Brain pericyte (primary cell): ENCODE results near the gene FGF19.
"Not testable (repeated sequence)": the region's sequence is repeated elsewhere in the genome, so short reads cannot be mapped to it uniquely, and the experiment has no call there.

Experiments used
- DNase-seq: peaks from one replicate; pipeline ENCODE4 v3.0.0-alpha.2; 2012; ENCODE audit warnings: low read depth, low spot score

The FGF19 gene

GRCh38 chr11:69696749-69697468 lies 6.9 kb downstream of the FGF19 start:
- DNase-seq = no peak

DNA sequence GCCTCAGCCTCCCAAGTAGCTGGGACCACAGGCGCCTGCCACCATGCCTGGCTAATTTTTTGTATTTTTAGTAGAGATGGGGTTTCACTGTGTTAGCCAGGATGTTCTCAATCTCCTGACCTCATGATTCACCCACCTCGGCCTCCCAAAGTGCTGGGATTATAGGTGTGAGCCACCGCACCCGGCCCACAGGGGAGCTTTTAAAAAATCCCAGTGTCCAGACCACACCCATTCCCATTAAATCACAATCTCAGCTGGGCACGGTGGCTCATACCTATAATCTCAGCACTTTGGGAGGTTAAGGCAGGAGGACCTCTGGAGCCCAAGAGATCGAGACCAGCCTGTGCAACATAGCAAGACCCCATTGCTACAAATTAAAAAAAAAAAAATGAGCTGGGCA lies 7.8 kb downstream of the FGF19 start:
- DNase-seq = not testable (repeated sequence)

DNA sequence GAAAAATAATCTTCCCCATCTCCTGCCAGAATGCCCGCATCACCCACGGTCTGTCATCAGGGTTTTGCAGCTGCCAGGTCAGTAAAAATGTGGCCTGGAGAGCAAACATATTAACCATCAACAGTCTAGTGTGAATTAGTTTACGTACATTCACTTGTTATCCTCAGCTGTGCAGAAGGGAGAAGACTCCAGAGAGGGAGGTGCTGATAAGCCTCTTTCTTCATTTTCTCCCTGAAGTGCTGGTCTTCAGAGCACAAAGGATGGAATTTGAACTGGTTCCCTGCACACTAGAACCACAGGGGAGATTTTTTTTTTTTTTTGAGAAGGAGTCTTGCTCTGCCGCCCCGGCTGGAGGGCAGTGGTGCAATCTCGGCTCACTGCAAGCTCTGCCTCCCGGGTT lies 8.2 kb downstream of the FGF19 start:
- no peak for DNase-seq

GRCh38 chr11:69694781-69695180 lies 9.0 kb downstream of the FGF19 start:
- DNase-seq = no peak

- DNase-seq = no peak
Measured at GRCh38 chr11:69692422-69692821, 11.4 kb downstream of the FGF19 start.

DNA sequence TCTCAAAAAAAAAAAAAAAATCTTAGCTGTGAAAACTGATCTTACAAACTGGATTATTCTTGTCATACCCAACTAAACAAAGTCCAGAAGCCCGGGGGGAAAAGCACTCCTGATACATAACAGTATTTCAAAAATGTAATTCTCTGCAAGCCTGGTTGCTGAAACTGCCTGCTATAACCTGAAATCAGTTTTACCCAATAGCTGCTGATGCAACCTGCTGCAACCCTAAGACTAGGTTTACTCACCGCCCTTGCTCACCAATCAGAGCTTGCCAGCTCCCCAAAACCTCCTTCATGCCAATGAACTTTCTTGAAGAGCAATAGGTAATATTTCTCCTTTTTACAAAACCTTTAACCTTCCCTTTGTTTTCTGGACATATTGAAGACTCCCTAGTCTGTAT lies 12.4 kb downstream of the FGF19 start:
- DNase-seq = no peak

GRCh38 chr11:69689484-69690319 lies 14.1 kb downstream of the FGF19 start:
- DNase-seq = no peak

- DNase-seq = not testable (repeated sequence)
Measured at GRCh38 chr11:69687969-69688771, 15.7 kb downstream of the FGF19 start.

GRCh38 chr11:69686856-69687255 lies 17.0 kb downstream of the FGF19 start:
- no peak for DNase-seq

DNA sequence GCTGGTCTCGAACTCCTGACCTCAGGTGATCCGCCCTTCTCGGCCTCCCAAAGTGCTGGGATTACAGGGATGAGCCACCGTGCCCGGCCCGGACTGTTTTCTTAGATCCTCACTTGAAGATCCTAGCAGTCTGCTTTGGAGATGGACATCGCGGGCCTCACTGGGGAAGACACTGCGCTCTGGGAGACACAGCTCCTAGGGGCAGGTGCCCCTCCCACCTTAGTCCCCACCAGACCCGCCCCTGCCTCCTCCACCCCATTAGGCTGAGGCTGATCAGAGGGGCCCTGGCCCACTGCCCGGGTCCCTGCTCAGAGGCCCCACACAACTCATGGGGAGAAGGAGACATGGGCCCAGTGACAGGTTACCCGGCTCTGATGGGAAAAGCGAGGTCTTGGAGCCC lies 17.4 kb downstream of the FGF19 start:
- no peak for DNase-seq

GRCh38 chr11:69685348-69685747 lies 18.5 kb downstream of the FGF19 start:
- DNase-seq = no peak

- DNase-seq = no peak
Measured at GRCh38 chr11:69684651-69685050, 19.2 kb downstream of the FGF19 start.

DNA sequence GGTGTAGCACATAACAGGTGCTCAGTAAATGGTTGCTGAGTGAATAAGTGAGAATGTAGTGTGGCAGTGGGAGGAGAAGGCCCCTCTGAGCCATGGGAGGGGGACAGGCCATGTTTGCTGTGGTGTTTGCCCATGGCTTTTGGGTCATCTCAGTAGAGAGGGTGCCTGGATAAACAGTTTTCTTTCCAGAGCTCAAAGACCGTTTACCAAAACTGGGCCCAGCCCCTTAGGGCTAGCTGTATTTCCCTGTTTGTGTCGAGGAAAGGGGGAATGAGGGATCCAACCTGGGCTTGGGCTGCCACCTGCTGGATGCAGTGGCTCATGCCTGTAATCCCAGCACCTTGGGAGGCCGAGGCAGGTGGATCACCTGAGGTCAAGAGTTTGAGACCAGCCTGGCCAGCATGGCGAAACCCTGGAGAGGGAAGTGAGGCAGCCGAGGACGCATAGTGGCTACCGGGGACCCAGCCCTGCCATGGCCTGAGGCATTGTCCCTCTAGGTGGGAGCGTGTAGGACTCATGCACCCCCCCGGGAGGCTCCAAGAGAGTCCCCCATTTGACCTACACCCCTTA lies 20.0 kb downstream of the FGF19 start:
- no peak for DNase-seq

DNA sequence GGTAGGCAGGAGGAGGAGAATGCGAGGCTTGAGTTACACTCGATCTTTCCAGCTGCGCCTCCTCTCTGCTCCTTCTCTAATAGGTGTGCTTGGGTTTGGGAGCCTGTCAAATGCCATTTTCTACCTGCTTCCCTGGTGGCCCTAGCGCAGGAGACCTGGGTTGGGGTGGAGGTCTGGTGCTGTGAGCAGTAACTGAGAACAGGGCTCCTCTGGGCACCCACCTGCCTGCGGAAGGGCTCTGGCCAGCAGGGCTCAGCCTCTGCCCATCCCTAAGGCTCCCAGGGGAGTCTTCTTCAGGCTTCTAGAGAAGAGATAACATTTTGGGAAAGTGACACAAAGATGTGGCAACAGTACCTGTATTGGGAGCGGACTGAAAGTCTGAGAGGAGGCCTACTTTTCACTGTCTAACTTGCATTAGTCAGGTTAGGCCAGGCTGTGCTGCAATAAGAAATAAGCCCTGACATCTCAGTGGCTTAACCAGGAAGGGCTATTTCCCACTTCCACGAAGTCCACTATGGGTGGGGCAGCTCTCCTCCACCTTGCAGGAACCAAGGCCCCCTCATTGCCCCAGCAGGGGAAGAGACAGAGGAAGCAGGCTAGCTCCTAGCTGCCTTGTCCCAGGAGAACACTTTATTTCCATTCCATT lies 21.0 kb downstream of the FGF19 start:
- DNase-seq = no peak

DNA sequence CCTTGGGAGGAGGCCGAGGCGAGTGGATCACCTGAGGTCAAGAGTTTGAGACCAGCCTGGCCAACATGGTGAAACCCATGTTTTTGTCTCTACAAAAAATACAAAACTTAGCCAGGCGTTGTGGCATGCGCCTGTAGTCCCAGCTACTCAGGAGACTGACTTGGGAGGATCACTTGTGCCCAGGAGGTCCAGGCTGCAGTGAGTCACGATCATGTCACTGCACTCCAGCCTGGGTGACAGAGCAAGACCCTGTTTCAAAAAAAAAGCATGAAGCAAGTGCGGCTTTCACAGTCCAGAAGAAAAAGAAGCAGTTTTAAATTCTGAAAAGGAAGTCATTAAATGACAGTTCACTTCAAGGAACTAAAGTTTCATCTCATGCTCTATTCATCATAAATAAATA lies 21.6 kb downstream of the FGF19 start:
- DNase-seq = no peak

DNA sequence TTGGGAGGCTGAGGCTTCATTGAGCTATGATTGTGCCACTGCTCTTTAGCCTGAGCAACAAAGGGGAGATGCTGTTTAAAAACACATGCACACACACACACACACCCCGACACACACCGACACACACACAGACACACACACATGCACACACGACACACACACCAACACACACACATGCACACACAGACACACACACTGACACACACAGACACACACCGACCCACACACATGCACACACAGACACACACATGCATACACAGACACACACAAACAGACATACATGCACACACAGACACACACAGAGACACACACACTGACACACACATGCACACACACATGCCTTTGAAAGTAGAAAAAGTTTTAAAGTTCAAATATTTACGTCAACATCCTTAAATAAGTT lies 23.1 kb downstream of the FGF19 start:
- DNase-seq = no peak

- no peak for DNase-seq
Measured at GRCh38 chr11:69677749-69678148, 26.1 kb downstream of the FGF19 start.

- peak; percentile 88 for DNase-seq
Measured at GRCh38 chr11:69674886-69675714, 28.7 kb downstream of the FGF19 start, which contains the start of gene LTO1. Gene LTO1 (minus strand): TSS chr11:69675353. CDS start chr11:69675239, 114 bp downstream.

DNA sequence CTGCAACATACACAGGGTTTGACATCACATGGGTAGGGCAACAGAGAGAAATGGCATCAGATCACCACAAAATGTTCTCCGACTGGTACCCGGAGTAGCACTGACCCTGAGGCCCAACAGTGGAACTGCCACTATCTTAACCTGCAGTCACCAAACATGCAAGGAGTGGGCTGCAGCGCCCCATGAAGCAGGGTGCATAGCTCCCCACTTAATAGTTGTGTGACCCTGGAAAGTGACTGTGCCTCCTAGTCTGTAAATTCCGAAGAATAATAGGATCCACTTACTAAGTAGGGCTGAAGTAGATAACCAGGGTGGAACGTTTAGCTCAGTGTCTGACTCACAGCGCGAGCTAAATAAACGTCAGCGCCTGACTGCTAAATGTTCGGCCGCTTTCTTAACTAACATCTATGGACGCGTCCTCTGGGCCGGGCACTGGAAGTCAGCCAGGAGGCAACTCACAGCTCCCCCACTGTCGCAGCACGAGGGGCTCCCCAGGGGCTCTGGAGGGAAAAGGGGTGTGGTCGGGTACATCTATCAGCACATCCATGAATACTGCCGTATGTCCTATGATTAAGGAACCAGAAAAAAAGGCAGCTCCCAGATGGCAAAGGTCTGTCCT lies 29.4 kb downstream of the FGF19 start:
- DNase-seq = no peak
